ENCODE measurements around the gene RARB.

RARB gene

GRCh38 chr3:25473246-25473645 lies 45.2 kb downstream of the RARB start:
- no peak for DNase-seq

- no peak for DNase-seq
Observed at GRCh38 chr3:25474052-25474451, 46.0 kb downstream of the RARB start.

- DNase-seq: no peak
Observed at GRCh38 chr3:25476639-25477038, 48.6 kb downstream of the RARB start.

GRCh38 chr3:25478211-25478757 lies 50.2 kb downstream of the RARB start:
- DNase-seq: no peak

GRCh38 chr3:25478964-25479726 lies 51.1 kb downstream of the RARB start:
- DNase-seq: no peak

GRCh38 chr3:25479727-25480010 lies 51.6 kb downstream of the RARB start:
- DNase-seq: no peak

GRCh38 chr3:25480811-25481210 lies 52.7 kb downstream of the RARB start:
- DNase-seq: no peak

GRCh38 chr3:25481386-25481785 lies 53.3 kb downstream of the RARB start:
- no peak for DNase-seq

GRCh38 chr3:25483456-25483855 lies 55.4 kb downstream of the RARB start:
- no peak for DNase-seq

GRCh38 chr3:25485673-25486072 lies 57.6 kb downstream of the RARB start:
- no peak for DNase-seq

GRCh38 chr3:25486932-25487331 lies 58.9 kb downstream of the RARB start:
- no peak for DNase-seq

GRCh38 chr3:25489858-25490593 lies 62.0 kb downstream of the RARB start:
- no peak for DNase-seq

GRCh38 chr3:25493246-25493645 lies 65.2 kb downstream of the RARB start:
- DNase-seq: no peak

GRCh38 chr3:25493786-25494185 lies 65.7 kb downstream of the RARB start:
- DNase-seq: no peak

GRCh38 chr3:25495304-25495703 lies 67.2 kb downstream of the RARB start:
- DNase-seq: no peak

GRCh38 chr3:25495726-25496253 lies 67.7 kb downstream of the RARB start:
- no peak for DNase-seq

GRCh38 chr3:25497096-25497495 lies 69.0 kb downstream of the RARB start:
- DNase-seq: no peak

- no peak for DNase-seq
Observed at GRCh38 chr3:25500706-25501210, 72.7 kb downstream of the RARB start.

GRCh38 chr3:25502233-25502632 lies 74.2 kb downstream of the RARB start:
- no peak for DNase-seq

GRCh38 chr3:25503898-25504301 lies 75.8 kb downstream of the RARB start:
- no peak for DNase-seq

- no peak for DNase-seq
Observed at GRCh38 chr3:25505581-25505980, 77.5 kb downstream of the RARB start.

GRCh38 chr3:25507811-25508210 lies 79.7 kb downstream of the RARB start:
- DNase-seq: no peak

- no peak for DNase-seq
Observed at GRCh38 chr3:25508433-25508832, 80.4 kb downstream of the RARB start.

GRCh38 chr3:25508901-25509300 lies 80.8 kb downstream of the RARB start:
- DNase-seq: no peak
